NCI-H82 (cell line): ENCODE data around the gene TFG.

Experiments
- DNase-seq: peaks from one replicate; lab custom pipeline; 2025; lab: John Stamatoyannopoulos, UW

TFG gene

DNA sequence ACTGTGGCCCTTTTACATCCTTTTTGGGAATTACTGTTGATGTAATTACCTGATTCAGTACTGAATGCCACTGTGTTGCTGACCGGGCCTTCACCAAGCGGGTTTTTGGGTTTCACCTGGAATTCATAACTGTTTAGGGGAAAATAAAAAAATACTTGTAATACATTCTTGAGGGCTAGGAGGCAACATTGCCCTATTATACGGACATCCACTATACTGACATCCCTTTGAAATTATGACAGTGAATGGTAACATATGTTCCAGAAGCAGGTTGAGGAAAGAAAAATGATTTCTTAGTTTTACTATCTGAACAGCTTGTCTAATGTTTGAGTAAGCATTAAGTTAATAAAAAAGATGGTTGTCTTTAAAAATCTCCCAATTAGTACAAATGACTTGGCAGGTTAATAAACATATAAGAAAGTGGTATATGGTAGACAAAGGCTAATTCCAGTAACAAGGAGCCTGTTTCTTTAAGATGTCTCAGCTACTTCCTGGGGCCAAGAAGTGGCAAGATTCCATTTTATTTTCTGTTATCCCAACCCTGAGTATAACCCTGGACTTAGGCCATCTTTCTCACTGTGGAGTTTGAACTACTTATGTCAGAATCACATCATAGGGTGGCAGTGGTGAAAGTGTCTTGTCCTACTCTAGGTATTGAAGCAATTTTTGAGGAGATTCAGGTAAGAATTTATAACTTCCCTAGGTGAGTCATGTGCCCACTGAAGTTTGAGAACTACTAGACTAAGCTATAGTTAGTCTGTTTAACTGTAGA is 45.5 kb downstream of the TFG start:
- DNase-seq = no peak

DNA sequence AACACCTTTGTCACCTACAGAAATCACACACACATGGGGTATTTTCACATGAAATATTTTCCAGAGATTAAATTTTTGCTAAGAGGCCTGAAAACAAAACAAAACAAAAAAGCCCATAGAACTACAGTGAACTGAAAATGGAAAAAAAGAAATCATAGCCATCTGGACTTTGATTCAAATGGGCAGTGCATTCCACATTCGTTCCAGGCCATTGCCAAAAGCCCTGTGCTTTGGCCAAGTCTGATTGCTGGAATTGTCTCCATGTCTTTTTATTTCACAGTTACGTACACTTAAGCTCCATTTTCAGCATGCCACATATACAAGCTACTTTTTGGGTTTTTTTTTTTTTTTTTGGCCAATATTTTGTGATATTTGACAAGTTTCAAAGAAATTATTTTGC is 47.1 kb downstream of the TFG start:
- DNase-seq = no peak

DNA sequence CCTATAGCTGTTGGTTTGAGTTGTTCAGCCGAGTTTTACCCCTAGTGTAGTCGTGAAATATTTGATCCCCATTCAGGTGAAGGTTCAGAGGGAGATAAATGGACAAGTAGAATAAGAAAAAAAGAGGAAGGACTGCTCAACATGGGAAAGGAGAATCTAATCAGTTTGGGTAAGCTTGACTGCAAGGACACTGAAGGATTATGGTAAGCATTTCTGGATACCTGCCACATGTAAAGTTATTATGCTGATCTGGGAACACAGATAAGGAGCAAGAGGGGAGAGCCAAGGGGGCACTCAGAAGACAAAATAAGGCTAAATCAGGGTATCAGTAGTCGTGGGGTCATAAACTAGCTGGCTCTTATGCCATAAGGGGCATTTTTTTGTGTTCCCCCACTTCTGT is 49.9 kb downstream of the TFG start:
- DNase-seq = peak; percentile 53

DNA sequence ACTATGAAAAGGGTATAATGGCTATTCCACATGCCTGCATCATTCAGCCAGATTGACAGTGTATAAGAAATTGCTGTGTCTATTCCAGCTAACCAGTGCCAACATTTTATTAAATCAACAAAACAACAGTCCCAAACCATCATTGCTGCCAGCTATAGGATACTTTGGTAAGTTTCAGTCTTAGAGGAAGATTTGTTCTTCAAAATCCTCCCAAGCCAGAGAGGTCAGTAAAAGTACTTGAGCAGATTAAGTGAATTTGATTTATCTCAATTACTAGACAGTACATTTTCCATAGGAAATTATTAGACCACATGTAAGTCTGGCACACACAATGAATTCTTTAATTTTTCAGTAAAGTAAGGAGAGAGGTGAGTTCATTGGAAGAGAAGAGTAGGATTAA is 50.7 kb downstream of the TFG start:
- DNase-seq = no peak

DNA sequence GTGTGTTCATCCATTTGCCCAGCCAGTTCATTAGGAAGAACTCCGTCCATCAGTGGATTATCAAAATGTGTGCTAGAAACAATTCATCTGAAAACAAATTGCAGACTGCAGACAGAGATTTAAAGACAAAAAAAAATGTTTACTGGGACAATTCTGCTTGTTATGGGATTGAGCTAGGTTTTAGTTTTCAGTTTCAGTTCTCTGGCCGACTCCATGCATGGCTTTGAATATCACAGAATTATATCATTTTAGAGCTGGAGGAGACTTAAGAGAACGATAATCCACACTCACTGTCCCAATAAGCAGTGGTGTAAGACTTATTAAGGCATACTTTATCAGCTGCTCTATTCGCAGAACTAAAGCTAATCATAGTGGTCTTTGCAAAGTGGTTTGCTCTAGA is 51.1 kb downstream of the TFG start:
- peak; percentile 40 for DNase-seq

DNA sequence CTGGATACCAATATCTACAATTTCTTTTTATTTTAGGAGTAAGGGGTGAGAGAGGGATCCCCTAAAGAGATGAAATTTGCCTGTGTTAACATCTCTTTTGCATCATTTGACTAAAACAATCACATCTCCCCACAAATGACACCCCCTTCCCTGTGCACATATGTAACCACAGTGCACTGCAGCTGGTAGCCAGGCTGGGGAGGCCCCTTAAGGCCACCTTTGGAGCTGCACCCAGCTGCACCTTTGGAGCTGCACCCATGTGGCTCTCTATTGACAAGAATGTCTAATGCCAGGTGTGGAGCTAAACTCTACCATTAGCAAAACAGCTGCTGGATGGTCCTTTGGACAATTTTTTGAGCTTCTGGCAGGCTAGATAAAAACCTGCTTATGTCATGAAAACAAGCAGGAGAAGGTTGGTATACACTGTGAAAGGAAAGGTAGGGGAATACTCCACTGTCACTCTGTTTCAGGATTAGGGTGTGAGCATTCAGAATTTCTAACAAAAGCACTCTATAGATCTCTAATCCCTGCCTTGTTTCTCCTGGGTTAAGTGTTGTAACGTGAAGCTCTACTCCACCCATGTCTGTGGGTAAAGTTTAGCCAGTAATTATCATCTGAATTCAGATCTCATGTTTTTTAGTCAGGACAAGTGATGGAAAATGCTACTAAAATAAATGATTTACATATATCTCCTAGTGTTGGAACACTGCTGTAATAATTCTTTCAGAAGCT is 52.1 kb downstream of the TFG start:
- peak; percentile 61 for DNase-seq

DNA sequence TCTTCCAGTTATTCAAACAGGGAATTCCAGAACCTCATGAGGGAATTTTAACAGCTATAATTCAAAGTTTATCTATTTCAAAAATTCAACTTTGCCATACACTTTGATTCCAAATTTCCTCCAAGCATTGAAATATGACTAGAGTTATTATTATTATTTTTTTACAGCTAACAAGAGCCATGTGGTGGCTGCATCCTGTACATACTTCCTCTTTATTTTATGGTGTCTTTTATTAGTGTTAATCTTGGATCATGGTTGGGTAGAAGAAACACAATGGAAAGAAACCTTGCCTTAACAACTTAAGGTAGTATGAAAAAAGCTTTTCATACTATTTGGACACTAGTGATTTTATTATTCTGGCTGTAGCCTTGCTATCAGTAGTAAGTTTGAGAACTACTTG is 52.7 kb downstream of the TFG start:
- no peak for DNase-seq

DNA sequence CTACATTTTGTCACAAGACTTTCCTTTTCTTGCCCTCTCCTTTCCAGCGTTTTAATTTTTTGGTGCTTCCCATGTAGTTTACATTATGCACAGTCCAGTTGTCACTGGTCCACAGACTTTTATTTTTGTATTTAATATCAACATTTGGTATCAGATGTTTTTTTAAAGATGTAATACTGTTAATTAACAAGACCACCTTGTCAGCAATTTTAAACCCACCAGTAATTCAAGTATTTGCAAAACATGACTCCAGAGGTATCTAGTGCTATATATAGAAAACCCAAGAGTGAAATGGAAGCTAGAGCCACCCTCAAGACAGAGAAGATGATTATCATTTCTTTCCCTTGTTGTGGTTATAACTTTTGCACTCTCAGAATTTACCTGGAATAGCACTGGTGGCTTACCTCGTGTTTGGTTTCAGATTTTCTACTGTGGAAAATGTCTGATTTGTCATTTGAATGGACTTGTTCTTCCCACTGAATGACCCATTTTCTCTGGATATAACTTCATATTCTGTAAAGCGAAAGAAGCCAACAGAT is 56.2 kb downstream of the TFG start:
- DNase-seq = no peak

DNA sequence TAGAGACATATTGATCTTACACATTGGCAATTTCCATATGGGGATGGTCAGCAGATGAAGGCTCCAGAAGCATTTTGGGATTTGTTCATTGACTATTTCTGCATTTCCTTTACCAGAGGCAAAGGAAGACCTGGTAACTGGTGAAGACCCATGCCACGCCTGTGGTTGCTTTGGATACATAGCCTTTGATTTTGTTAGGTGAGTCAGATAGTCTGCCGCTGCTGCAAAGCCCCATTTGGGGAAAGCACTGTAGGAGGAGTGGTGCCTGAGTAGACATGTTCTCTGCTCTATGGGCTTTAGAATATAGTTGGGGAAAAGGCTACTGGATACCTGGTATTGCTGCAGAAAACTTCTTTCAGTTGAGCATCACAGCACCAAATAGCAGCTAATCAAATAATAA is 56.8 kb downstream of the TFG start:
- DNase-seq = no peak

DNA sequence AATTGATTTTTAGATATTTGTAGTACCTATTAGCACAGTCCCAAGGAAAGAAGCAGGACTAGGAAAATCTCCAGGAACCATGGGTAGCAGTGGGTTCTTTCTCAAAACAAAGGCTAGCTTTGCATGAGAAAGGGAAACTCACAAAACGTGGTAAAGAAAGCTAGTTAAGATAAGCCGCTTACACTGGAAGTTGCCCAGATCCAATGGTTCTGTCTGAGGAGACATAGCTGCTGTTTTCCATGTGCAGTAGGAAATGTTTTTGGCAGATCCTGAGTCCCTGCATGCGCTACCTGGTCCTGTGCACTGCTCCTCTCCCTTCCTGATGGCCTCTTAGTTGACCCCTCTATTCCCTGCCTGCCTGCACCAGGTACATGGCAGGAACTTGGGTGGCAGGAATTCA is 60.4 kb downstream of the TFG start:
- peak; percentile 15 for DNase-seq

DNA sequence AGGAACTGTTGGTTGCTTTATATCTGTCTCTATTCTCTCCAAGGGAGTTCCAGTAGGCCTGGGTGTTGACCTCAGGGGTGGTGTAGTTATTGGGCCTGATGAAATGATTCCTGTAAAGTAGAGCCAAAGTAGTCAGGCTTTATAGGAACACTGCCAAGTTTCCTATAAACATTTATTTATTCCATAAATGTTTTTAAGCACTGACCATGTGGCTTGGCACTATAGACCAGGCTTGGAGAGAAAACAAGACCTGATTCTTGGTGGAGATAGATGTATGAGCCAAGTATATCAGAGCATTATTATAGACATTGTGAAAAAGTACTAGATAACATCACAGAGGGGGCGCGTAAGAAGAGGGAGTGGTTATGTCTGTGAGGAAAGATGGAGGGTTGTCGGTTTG is 65.9 kb downstream of the TFG start:
- DNase-seq = no peak

DNA sequence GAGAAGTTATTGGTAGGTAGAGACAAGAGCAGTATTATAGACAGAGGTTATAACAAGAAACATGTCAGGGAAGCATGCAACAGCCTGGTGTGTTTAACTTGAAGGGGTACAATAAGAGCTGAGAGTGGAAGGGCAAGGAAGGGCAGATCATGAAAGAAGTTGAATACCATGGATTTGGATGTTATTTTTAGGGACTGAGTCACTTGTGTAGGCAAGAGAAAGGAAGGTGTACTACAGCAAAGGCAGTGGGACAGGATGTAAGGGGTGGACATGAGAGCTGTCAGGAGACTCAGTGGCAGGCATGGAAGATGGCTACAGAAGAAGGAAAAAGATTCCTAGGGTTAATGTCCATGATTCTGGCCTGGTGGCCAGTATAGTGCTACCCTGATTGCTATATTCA is 66.4 kb downstream of the TFG start:
- DNase-seq = no peak

DNA sequence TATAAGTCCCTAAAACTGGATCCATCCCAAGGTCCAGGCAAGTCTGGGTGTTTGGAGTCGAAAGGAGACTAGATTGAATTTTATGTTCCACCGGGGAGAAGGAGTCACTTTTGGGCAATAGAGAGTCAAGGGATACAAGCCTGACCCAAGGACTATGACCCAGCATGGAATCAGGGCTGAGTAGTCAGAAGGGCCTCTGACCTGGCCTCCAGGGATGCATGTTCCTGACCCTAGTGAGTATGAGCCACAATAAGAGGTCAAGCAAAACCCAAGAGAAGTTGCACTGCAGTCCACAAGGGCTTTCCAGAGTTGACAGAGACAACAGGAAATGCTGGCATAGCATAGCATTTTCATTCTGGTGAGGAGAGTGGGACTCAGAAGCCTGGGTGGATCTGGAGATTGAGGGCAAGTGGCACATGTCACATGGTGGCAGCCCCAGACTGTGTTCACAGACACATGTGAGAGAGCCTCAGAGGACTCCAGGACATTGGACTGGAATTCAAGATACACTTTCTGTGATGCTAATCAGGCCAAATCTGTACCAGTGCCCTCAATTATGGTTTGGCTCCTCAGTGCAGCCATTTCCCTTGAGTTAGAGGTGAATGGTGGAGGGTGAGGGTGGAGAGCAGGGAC is 66.9 kb downstream of the TFG start:
- no peak for DNase-seq

DNA sequence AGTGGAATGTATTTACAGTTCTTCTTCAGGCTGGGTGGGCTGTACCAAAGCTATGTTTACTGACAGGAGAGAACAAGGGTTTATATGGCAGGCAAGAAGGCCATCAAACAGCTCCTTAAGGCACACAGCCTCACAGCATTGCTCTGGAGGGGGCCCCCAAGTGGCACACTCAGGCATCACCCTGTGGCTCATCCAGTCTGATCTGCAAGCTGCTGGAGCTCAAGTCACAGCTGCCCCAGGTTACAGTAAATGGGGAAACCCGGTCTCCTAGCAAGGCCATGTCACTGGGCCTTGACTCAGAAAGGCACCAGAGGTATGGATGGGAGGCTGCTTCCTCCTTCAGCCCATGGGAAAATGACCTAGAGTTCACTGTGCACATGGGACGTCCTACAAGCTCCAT is 67.5 kb downstream of the TFG start:
- peak; percentile 27 for DNase-seq

DNA sequence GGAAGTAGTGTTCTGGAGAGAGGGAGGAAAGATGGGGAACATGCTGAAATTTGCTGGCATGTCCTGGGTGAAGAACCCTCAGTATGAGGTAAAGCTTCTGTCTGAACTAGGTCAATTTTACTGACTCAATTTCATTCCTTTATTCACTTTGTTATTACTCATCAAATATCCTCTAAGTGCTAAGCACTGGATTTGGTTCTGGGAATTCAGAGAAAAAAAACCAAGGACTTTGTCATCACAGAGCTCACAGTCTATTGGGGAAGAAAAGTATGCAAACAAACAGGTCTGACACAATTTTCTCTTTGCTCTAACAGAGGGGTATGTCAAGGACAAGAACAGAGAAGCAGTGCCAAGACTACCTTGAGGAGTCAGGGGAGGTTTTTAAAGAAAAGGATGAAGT is 68.0 kb downstream of the TFG start:
- DNase-seq = no peak

DNA sequence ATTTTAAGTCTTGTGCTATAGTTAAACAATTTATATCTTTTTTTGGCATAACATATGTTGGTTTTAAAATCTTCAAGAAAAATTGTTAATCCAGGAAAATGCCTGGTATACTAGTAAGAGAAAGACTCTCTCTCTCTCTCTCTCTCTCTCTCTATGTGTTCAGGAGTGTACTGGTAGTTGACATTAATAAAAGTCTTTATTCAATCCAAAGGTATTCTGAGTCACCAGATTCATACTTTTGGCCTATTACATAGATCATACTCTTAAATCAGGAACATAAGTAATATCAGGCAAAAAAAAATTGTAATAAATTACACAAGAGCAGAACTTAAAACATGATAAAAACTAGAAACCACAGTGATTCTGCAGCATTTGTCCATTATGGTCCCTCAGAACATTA is 70.2 kb downstream of the TFG start:
- DNase-seq = no peak

DNA sequence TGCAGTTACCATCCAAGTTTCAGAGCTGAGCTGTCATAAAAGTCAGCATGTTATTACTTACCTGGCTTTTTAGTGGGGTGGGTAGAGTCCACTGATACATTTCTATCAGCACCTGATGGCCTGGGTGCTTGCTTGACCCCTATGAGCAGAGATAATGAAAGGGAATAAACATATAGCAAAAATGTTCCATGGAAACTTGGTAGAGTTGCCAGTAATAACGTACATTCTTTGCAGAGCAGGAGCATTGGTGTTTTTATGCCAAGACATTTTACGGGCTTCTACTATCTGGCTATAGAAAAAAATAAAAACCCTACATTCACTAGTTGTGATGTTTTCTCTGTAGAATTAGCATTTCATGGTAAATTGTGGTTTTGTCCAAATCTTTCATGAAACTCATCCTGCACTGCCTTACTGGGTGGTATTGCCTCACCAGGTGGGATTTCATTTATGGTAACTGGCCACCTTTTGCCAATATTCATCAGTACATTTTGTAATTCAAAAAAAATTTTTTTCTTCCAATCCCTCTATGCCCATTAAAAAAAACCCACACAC is 70.9 kb downstream of the TFG start:
- DNase-seq = no peak

DNA sequence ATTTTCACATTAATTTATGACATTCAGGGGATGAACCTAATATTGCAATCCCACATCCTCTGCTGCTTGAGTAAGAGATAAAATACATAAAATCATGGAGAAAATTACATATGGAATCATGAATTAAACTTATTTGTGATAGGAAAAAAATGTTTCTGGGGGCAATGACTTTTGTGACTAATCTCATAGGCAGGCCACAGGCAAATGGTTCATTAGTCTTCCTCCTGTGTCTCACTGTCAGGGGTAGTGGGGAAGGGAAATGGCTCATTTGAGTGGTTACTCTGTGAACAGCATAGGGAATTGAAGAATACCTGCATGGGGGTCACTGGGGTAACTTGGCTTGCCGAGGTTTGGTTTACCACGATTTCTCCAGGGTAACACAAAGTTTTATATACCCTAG is 72.0 kb downstream of the TFG start:
- no peak for DNase-seq

DNA sequence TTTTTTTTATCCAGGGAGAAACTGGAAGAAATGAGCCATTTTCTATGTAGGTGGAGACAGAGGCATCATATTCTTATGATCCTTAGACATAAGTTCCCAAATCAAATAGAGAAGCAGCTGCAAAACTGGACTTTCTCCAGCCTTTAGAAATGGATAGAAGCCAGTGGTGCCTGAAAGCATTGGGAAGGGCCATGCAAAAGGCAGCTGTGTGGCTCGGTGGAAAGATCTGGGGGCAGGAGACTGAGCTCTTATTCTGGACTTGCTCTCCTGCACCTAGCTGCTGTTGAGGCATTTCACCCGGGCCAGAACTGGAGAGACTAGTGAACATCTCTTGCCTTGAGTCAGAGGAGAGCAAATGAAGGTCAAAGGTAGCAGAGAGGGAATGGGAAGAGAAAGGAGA is 73.1 kb downstream of the TFG start:
- no peak for DNase-seq

DNA sequence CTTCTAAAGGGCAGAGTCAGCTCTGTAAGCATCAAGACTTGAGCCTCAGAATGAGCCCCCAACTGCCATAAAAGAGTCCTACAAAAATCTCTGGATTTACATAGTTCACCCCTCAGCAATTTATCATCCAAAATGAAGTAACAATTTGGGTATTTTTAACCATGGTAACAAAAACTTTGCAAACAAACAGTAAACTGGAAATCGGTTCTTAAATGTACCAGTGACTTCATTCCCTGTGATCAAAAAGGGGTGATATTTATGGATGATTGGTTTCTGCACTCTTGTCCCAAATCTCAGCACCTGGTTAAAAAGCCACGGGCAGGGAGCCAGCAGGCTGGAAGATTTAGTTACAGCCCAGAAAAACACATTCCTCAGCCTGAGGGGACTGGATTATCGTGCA is 73.6 kb downstream of the TFG start:
- DNase-seq = no peak

DNA sequence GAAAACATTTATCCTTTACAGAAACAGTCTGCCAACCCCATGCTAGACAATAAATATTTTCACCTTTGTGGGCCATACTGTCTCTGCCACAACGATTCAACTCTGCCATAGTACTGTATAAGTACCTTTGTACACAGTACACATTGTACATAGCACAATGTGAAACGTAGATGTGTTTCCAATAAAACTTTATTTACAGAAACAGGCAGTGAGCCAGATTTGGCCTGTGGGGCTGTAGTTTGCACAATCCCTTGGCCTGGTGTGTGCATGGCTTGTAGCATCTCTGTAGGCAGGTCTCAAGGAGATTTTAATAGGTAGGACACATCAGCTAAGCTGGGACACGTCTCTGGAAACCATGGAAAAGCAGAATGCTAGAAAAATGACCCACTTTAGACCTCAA is 74.3 kb downstream of the TFG start:
- DNase-seq = no peak

DNA sequence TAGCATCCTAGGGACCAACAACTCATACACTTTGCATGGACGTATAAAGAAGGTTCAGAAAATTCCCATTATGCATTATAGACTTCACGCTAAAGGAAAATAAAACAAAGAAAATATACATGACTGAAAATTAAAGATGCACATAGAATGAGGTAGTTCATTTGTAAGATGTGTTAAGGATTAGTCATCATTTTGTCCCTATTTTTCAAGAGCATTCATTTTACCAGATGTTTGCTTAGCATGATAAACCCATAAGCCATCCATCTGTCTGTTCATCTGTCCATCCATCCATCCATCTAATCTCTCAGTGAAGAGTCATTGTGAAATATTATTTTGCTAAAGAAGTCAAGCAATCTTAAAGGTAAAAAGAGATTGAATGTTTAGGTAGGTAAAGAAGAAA is 80.3 kb downstream of the TFG start:
- peak; percentile 82 for DNase-seq

DNA sequence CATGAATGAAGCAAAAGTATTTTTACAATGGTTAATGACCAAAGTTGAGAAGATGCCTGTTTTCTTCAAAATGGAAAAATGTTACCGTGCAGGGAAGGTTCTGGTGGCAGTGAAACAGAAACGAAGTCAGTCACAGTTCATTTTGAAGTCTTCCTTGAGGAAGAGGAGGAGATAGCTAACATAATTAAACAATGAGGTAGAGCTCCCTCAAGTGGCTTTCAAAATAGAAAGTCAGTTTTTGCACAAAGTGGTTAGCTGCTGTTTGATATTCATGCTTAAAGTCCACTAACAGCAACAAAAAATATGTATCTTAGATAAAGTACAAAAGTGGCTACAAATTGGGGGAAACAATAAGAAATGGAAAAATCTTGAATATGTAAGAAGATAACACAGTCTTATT is 87.3 kb downstream of the TFG start:
- DNase-seq = peak; percentile 30
